Measurements from ENCODE around the gene ITPRIPL2. TPM values are rescaled to one million over a fixed set of nuclear protein-coding genes. Genes with fewer than 3 reads are reported as not detected.

Gene ITPRIPL2
- total and polyA plus RNA-seq, 2 of the 13 experiments (the other 11 are each of a cell fraction or from before 2014, with no cell fraction given), result 5.9 to 12.6 TPM

DNA sequence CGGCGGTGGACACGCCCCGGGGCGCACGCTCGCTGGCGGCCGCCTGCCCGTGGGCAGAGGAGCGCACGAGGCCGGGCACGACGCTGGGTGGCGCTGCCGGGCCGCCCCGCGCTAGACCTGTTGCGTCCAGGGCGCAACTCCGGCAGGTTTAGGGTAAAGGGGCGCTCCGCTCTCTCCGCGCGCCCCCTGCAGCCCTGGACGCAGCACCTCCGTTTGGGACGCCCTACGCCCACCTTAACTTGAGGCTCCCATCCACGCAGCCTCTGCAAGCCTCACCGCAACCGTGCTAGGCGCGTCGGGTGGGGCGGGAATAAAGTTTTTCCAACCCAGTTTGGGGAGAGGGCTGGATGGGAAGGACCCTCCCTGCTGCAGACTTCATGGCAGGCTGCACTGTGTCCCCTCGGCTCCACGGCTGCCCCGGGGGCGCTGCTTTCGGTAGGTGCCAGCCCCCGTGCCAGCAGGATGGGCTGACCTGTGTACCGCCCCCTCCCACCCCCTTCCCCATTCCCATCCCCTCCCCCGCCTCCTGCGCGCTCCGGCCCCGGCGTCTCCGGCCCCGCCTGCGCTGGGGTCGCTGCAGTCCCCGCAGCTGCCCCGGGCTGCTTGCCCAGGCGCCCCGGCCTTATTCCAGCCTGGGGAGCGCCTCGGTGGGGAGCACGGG lies 54.1 kb downstream of the ITPRIPL2 start, which contains the start of gene SYT17 (continued):
- TF ChIP-seq, protein P1, sequence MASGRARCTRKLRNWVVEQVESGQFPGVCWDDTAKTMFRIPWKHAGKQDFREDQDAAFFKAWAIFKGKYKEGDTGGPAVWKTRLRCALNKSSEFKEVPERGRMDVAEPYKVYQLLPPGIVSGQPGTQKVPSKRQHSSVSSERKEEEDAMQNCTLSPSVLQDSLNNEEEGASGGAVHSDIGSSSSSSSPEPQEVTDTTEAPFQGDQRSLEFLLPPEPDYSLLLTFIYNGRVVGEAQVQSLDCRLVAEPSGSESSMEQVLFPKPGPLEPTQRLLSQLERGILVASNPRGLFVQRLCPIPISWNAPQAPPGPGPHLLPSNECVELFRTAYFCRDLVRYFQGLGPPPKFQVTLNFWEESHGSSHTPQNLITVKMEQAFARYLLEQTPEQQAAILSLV (CRISPR knock-in tag; IDR thresholded peaks at IDR 0.05; ENCODE audit: borderline replicate concordance), result no peak
- TF ChIP-seq, protein P2, sequence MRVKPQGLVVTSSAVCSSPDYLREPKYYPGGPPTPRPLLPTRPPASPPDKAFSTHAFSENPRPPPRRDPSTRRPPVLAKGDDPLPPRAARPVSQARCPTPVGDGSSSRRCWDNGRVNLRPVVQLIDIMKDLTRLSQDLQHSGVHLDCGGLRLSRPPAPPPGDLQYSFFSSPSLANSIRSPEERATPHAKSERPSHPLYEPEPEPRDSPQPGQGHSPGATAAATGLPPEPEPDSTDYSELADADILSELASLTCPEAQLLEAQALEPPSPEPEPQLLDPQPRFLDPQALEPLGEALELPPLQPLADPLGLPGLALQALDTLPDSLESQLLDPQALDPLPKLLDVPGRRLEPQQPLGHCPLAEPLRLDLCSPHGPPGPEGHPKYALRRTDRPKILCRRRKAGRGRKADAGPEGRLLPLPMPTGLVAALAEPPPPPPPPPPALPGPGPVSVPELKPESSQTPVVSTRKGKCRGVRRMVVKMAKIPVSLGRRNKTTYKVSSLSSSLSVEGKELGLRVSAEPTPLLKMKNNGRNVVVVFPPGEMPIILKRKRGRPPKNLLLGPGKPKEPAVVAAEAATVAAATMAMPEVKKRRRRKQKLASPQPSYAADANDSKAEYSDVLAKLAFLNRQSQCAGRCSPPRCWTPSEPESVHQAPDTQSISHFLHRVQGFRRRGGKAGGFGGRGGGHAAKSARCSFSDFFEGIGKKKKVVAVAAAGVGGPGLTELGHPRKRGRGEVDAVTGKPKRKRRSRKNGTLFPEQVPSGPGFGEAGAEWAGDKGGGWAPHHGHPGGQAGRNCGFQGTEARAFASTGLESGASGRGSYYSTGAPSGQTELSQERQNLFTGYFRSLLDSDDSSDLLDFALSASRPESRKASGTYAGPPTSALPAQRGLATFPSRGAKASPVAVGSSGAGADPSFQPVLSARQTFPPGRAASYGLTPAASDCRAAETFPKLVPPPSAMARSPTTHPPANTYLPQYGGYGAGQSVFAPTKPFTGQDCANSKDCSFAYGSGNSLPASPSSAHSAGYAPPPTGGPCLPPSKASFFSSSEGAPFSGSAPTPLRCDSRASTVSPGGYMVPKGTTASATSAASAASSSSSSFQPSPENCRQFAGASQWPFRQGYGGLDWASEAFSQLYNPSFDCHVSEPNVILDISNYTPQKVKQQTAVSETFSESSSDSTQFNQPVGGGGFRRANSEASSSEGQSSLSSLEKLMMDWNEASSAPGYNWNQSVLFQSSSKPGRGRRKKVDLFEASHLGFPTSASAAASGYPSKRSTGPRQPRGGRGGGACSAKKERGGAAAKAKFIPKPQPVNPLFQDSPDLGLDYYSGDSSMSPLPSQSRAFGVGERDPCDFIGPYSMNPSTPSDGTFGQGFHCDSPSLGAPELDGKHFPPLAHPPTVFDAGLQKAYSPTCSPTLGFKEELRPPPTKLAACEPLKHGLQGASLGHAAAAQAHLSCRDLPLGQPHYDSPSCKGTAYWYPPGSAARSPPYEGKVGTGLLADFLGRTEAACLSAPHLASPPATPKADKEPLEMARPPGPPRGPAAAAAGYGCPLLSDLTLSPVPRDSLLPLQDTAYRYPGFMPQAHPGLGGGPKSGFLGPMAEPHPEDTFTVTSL (CRISPR knock-in tag; IDR thresholded peaks at IDR 0.05; ENCODE audit: borderline replicate concordance), result no peak
- no peak for TF ChIP-seq ZSCAN12 (CRISPR knock-in tag; IDR thresholded peaks at IDR 0.05)
- no peak for TF ChIP-seq MBD4 (IDR thresholded peaks at IDR 0.05; ENCODE audit: borderline replicate concordance, low read length)
- no peak for TF ChIP-seq ZNF567 (CRISPR knock-in tag; IDR thresholded peaks at IDR 0.05; ENCODE audit: borderline replicate concordance)
- TF ChIP-seq FOXA3 (CRISPR knock-in tag; IDR thresholded peaks at IDR 0.05), result no peak
- no peak for TF ChIP-seq MIER3 (CRISPR knock-in tag; IDR thresholded peaks at IDR 0.05; ENCODE audit: borderline replicate concordance)
- TF ChIP-seq, protein P3, sequence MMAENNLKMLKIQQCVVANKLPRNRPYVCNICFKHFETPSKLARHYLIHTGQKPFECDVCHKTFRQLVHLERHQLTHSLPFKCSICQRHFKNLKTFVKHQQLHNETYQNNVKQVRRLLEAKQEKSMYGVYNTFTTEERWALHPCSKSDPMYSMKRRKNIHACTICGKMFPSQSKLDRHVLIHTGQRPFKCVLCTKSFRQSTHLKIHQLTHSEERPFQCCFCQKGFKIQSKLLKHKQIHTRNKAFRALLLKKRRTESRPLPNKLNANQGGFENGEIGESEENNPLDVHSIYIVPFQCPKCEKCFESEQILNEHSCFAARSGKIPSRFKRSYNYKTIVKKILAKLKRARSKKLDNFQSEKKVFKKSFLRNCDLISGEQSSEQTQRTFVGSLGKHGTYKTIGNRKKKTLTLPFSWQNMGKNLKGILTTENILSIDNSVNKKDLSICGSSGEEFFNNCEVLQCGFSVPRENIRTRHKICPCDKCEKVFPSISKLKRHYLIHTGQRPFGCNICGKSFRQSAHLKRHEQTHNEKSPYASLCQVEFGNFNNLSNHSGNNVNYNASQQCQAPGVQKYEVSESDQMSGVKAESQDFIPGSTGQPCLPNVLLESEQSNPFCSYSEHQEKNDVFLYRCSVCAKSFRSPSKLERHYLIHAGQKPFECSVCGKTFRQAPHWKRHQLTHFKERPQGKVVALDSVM (CRISPR knock-in tag; IDR thresholded peaks at IDR 0.05), result no peak
- TF ChIP-seq JUNB (CRISPR knock-in tag; IDR thresholded peaks at IDR 0.05; ENCODE audit: borderline replicate concordance), result no peak
- no peak for TF ChIP-seq ZKSCAN5 (CRISPR knock-in tag; IDR thresholded peaks at IDR 0.05)
- no peak for TF ChIP-seq ZNF501 (CRISPR knock-in tag; IDR thresholded peaks at IDR 0.05)
- no peak for TF ChIP-seq ZNF460 (CRISPR knock-in tag; IDR thresholded peaks at IDR 0.05; ENCODE audit: borderline replicate concordance)
- TF ChIP-seq ZNF660 (CRISPR knock-in tag; IDR thresholded peaks at IDR 0.05; ENCODE audit: borderline replicate concordance, low read depth), result no peak
- TF ChIP-seq, protein P4, sequence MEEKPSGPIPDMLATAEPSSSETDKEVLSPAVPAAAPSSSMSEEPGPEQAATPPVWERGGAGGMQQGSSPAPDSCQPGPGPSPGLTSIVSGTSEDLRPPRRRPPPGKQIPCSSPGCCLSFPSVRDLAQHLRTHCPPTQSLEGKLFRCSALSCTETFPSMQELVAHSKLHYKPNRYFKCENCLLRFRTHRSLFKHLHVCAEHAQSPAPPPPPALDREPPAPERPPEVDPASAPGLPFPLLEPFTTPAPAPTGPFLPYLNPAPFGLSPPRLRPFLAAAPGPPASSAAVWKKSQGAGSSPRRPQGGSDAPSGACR (CRISPR knock-in tag; IDR thresholded peaks at IDR 0.05), result no peak
- peak; percentile 58; the same call in 1 of the 3 replicates for TF ChIP-seq MXI1 (IDR thresholded peaks at IDR 0.05; ENCODE audit: borderline replicate concordance, low read depth, low read length)
- TF ChIP-seq, protein P5, sequence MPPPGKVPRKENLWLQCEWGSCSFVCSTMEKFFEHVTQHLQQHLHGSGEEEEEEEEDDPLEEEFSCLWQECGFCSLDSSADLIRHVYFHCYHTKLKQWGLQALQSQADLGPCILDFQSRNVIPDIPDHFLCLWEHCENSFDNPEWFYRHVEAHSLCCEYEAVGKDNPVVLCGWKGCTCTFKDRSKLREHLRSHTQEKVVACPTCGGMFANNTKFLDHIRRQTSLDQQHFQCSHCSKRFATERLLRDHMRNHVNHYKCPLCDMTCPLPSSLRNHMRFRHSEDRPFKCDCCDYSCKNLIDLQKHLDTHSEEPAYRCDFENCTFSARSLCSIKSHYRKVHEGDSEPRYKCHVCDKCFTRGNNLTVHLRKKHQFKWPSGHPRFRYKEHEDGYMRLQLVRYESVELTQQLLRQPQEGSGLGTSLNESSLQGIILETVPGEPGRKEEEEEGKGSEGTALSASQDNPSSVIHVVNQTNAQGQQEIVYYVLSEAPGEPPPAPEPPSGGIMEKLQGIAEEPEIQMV (CRISPR knock-in tag; IDR thresholded peaks at IDR 0.05; ENCODE audit: low read depth), result no peak
- TF ChIP-seq ZNF20 (CRISPR knock-in tag; IDR thresholded peaks at IDR 0.05), result no peak
- no peak for TF ChIP-seq SNAPC2 (CRISPR knock-in tag; IDR thresholded peaks at IDR 0.05)
- no peak for TF ChIP-seq MEF2D (CRISPR knock-in tag; IDR thresholded peaks at IDR 0.05)

All from HepG2 (cell line).